Astrocyte (in vitro differentiated cells and primary cell): ENCODE data around the gene TRIM41. TPM values are rescaled to one million over a fixed set of nuclear protein-coding genes. Genes with fewer than 3 reads are reported as not detected.
"Not testable (repeated sequence)": the region's sequence is repeated elsewhere in the genome, so short reads cannot be mapped to it uniquely, and the experiment has no call there.

Experiments
- DNase-seq: peaks from one replicate; pipeline ENCODE4 v3.0.0-alpha.2; 2010; ENCODE audit warnings: low read depth
- FAIRE-seq: peaks from 2 replicates; lab custom pipeline; 2011; peaks lifted over from hg19 to GRCh38; lab: Jason Lieb, UNC
- H2AFZ ChIP-seq: 2 replicates; pipeline ENCODE4 v1.6.0; 2012; ENCODE audit warnings: low read depth, low read length, inconsistent platforms
- H3K27ac ChIP-seq: 2 replicates; pipeline ENCODE4 v1.5.1; 2011; ENCODE audit warnings: low read depth, low read length, inconsistent platforms
- H3K27me3 ChIP-seq: 2 replicates; pipeline ENCODE4 v1.6.0; 2011; ENCODE audit warnings: low read length, inconsistent platforms; ENCODE audit not compliant: insufficient read depth
- H3K36me3 ChIP-seq: 2 replicates; pipeline ENCODE4 v1.5.1; 2011; ENCODE audit warnings: low read length, inconsistent platforms; ENCODE audit not compliant: insufficient read depth
- H3K4me1 ChIP-seq: 2 replicates; pipeline ENCODE4 v1.5.1; 2011; ENCODE audit warnings: low read length, inconsistent platforms; ENCODE audit not compliant: insufficient read depth
- H3K4me2 ChIP-seq: 2 replicates; pipeline ENCODE4 v1.6.0; 2012; ENCODE audit warnings: low read length, inconsistent platforms
- H3K4me3 ChIP-seq: 2 replicates; pipeline ENCODE4 v1.5.1; 2011; ENCODE audit warnings: low read depth, mild to moderate bottlenecking, low read length, inconsistent platforms; ENCODE audit not compliant: insufficient read depth
- H3K79me2 ChIP-seq: 2 replicates; pipeline ENCODE4 v1.6.0; 2012; ENCODE audit warnings: mild to moderate bottlenecking, low read length, inconsistent platforms; ENCODE audit not compliant: insufficient read depth
- H3K9ac ChIP-seq: 2 replicates; pipeline ENCODE4 v1.6.0; 2012; ENCODE audit warnings: mild to moderate bottlenecking, low read length, inconsistent platforms
- H3K9me3 ChIP-seq: 2 replicates; pipeline ENCODE4 v1.5.1; 2012; ENCODE audit warnings: low read depth, mild to moderate bottlenecking, low read length, inconsistent platforms; ENCODE audit not compliant: insufficient read depth
- H4K20me1 ChIP-seq: 2 replicates; pipeline ENCODE4 v1.6.0; 2012; ENCODE audit warnings: low read length, inconsistent platforms; ENCODE audit not compliant: insufficient read depth
- H3K27ac Mint-ChIP-seq: one replicate; pipeline ENCODE4 v1.8.0; 2021; ENCODE audit warnings: mild to moderate bottlenecking, mixed read lengths; ENCODE audit not compliant: unreplicated experiment
- H3K27me3 Mint-ChIP-seq: one replicate; pipeline ENCODE4 v1.8.0; 2021; ENCODE audit warnings: low read depth, mixed read lengths; ENCODE audit not compliant: unreplicated experiment
- H3K36me3 Mint-ChIP-seq: one replicate; pipeline ENCODE4 v1.8.0; 2021; ENCODE audit warnings: low read depth, mixed read lengths; ENCODE audit not compliant: unreplicated experiment
- H3K4me1 Mint-ChIP-seq: one replicate; pipeline ENCODE4 v1.8.0; 2021; ENCODE audit warnings: low read depth, mixed read lengths; ENCODE audit not compliant: unreplicated experiment
- H3K4me3 Mint-ChIP-seq: one replicate; pipeline ENCODE4 v1.8.0; 2021; ENCODE audit warnings: mild to moderate bottlenecking, moderate library complexity, mixed read lengths; ENCODE audit not compliant: unreplicated experiment
- H3K9me3 Mint-ChIP-seq: one replicate; pipeline ENCODE4 v1.8.0; 2021; ENCODE audit warnings: mild to moderate bottlenecking, mixed read lengths; ENCODE audit not compliant: unreplicated experiment
- CTCF ChIP-seq: IDR thresholded peaks from 2 replicates; pipeline ENCODE4 v1.5.1; 2011; ENCODE audit warnings: low read depth, mild to moderate bottlenecking, inconsistent platforms, low read length, moderate library complexity; ENCODE audit not compliant: insufficient read depth
- EZH2 ChIP-seq: IDR thresholded peaks from 2 replicates; pipeline ENCODE4 v1.6.1; 2012; ENCODE audit warnings: mild to moderate bottlenecking, low read length, inconsistent platforms; ENCODE audit not compliant: insufficient read depth
- total RNA-seq: library from RNA; stranded (reverse); gene quantifications from 2 replicates; pipeline ENCODE4 v1.2.1, GENCODE V29; 2021

Gene TRIM41
- total RNA-seq, 1 donor from 2014 or later, result 20.9 TPM

GRCh38 chr5:181207214-181207959, 15.7 kb upstream of the TRIM41 start:
- peaks cover 5% of the 10 kb centered on the region for H4K20me1 ChIP-seq
- H3K27me3 Mint-ChIP-seq, result peaks cover 19% of the 10 kb centered on the region
- H3K4me3 ChIP-seq, result peak overlapping the region; percentile 66
- H3K36me3 ChIP-seq, result no peaks in the 10 kb centered on the region
- H3K27ac ChIP-seq, result peak overlapping the region; percentile 54
- H3K4me1 ChIP-seq, result peaks cover 12% of the 10 kb centered on the region
- no peak for TF ChIP-seq CTCF
- no peak for TF ChIP-seq EZH2
- H3K79me2 ChIP-seq, result no peaks in the 10 kb centered on the region
- peaks cover 4% of the 10 kb centered on the region for H3K9me3 Mint-ChIP-seq
- H3K4me1 Mint-ChIP-seq, result peaks cover 13% of the 10 kb centered on the region
- no peaks in the 10 kb centered on the region for H3K36me3 Mint-ChIP-seq
- peak overlapping the region; percentile 87 for H3K4me2 ChIP-seq
- FAIRE-seq (peak; percentile 32), DNase-seq (peak; percentile 89)
- peak overlapping the region; percentile 94 for H3K4me3 Mint-ChIP-seq
- peak overlapping the region; percentile 69 for H3K9ac ChIP-seq
- H3K9me3 ChIP-seq, result no peaks in the 10 kb centered on the region
- H3K27me3 ChIP-seq, result peaks cover 13% of the 10 kb centered on the region
- peak overlapping the region; percentile 93 for H3K27ac Mint-ChIP-seq
- peak overlapping the region; percentile 76 for H2AFZ ChIP-seq

DNA sequence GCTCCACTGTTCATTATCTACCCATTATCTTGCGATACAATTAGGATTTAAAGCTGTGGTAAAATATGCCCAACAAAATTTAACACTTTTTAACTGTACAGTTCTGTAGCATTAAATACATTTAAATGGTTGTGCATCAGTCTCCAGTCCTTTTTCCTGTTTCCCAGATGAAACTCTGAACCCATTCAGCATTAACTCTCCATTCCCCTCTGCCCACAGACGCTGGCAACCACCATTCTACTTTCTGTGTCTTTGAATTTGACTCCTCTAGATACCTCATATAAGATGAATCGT, 15.2 kb upstream of the TRIM41 start:
- FAIRE-seq (no peak), DNase-seq (no peak)
- Histone ChIP-seq H3K36me3 (no peaks in the 10 kb centered on the region), H3K4me3 (no peak overlapping the region), H3K79me2 (no peaks in the 10 kb centered on the region), H3K4me2 (no peak overlapping the region), H3K4me1 (peaks cover 12% of the 10 kb centered on the region), H4K20me1 (peaks cover 5% of the 10 kb centered on the region), H3K27ac (no peak overlapping the region), H3K27me3 (peaks cover 16% of the 10 kb centered on the region), H3K9me3 (no peaks in the 10 kb centered on the region), H2AFZ (no peak overlapping the region), H3K9ac (no peak overlapping the region)
- Mint-ChIP-seq H3K4me3 (peak overlapping the region; percentile 94), H3K36me3 (no peaks in the 10 kb centered on the region), H3K4me1 (peaks cover 13% of the 10 kb centered on the region), H3K27ac (no peak overlapping the region), H3K9me3 (peaks cover 4% of the 10 kb centered on the region), H3K27me3 (peaks cover 22% of the 10 kb centered on the region)
- TF ChIP-seq CTCF (no peak), EZH2 (no peak)

DNA sequence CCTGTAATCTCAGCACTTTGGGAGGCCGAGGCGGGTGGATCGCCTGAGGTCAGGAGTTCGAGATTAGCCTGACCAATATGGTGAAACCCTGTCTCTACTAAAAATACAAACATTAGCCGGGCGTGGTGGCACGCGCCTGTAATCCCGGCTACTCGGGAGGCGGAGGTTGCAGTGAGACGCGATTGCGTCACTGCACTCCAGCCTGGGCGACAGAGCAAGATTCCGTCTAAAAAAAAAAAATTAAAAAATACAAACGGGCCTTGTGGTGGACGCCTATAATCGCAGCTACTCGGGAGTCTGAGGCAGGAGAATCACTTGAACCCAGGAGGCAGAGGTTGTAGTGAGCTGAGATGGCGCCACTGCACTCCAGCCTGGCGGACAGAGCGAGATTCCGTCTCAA, 14.1 kb upstream of the TRIM41 start:
- not testable (repeated sequence) for H3K4me3 ChIP-seq, H3K9me3 Mint-ChIP-seq, H3K9ac ChIP-seq, H3K9me3 ChIP-seq, H3K36me3 ChIP-seq, H4K20me1 ChIP-seq, H3K27me3 ChIP-seq, H3K27ac ChIP-seq, DNase-seq, FAIRE-seq, H3K4me2 ChIP-seq, H3K27ac Mint-ChIP-seq, H2AFZ ChIP-seq, H3K36me3 Mint-ChIP-seq, H3K79me2 ChIP-seq, H3K4me3 Mint-ChIP-seq
- peaks cover 13% of the 10 kb centered on the region for H3K4me1 Mint-ChIP-seq
- peaks cover 12% of the 10 kb centered on the region for H3K4me1 ChIP-seq
- H3K27me3 Mint-ChIP-seq, result peaks cover 16% of the 10 kb centered on the region

DNA sequence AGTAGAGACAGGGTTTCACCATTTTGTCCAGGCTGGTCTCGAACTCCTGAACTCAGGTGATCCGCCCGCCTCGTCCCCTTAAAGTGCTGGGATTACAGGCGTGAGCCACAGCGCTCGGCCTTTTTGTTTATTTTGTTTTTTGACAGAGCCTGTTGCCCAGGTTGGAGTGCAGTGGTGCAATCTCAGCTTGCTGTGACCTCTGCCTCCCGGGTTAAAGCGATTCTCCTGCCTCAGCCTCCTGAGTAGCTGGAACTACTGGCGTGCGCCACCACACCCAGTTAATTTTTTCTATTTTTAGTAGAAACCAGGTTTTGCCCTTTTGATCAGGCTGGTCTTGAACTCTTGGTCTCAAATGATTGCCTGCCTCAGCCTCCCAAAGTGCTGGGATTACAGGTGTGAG, 12.9 kb upstream of the TRIM41 start:
- not testable (repeated sequence) for H3K4me3 ChIP-seq, FAIRE-seq, H3K9me3 Mint-ChIP-seq, H3K27me3 ChIP-seq, H3K9me3 ChIP-seq, H3K36me3 ChIP-seq, H3K4me3 Mint-ChIP-seq, DNase-seq, H3K27ac Mint-ChIP-seq, H2AFZ ChIP-seq, H3K4me2 ChIP-seq, H3K9ac ChIP-seq, H3K27ac ChIP-seq, H3K36me3 Mint-ChIP-seq, H4K20me1 ChIP-seq, H3K79me2 ChIP-seq
- H3K4me1 ChIP-seq, result peaks cover 12% of the 10 kb centered on the region
- H3K4me1 Mint-ChIP-seq, result peaks cover 13% of the 10 kb centered on the region
- peaks cover 14% of the 10 kb centered on the region for H3K27me3 Mint-ChIP-seq

DNA sequence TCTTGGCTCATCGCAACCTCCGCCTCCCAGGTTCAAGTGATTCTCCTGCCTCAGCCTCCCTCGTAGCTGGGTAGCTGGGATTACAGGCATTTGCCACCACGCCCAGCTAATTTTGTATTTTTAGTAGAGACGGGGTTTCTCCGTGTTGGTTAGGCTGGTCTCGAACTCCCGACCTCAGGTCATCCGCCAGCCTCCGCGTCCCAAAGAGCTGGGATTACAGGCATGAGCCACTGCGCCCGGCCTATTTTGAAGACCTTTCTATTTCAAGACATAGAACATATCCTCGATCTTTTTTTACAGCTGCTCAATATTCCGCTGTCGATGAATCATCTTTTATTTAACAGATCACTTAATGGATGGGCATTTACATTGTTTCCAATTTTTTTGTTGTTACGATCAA, 12.4 kb upstream of the TRIM41 start:
- not testable (repeated sequence) for H3K79me2 ChIP-seq, H3K36me3 Mint-ChIP-seq, H3K4me3 ChIP-seq, H3K4me1 ChIP-seq, H3K27me3 ChIP-seq, H3K36me3 ChIP-seq, DNase-seq, H3K4me1 Mint-ChIP-seq, FAIRE-seq, H4K20me1 ChIP-seq, H3K27ac ChIP-seq, H3K9me3 Mint-ChIP-seq, H2AFZ ChIP-seq, H3K4me3 Mint-ChIP-seq, H3K27ac Mint-ChIP-seq, H3K9me3 ChIP-seq, H3K4me2 ChIP-seq, H3K9ac ChIP-seq
- peaks cover 13% of the 10 kb centered on the region for H3K27me3 Mint-ChIP-seq
